ENCODE data around the gene UHMK1. TPM values are rescaled to one million over a fixed set of nuclear protein-coding genes. Genes with fewer than 3 reads are reported as not detected.

The UHMK1 gene
- total RNA-seq, 4 donors from 2014 or later, result 36.1 to 56.9 (median 49.2) TPM

GRCh38 chr1:162573136-162573535, 75.5 kb downstream of the UHMK1 start:
- DNase-seq (ENCODE audit: low spot score in 2 of 2), result no peak
- Histone ChIP-seq H3K4me3 (no peak overlapping the region), H3K36me3 (peaks cover 0 to 22% (median 0%) of the 10 kb centered on the region in 3 donors), H3K27me3 (no peaks in the 10 kb centered on the region), H3K27ac (no peak overlapping the region), H3K9me3 (no peaks in the 10 kb centered on the region), H3K4me1 (peaks cover 0 to 44% (median 3%) of the 10 kb centered on the region in 4 donors)
- TF ChIP-seq POLR2A (IDR thresholded peaks at IDR 0.05) (no peak), EP300 (IDR thresholded peaks at IDR 0.05) (no peak), CTCF (IDR thresholded peaks at IDR 0.05) (no peak)
- 83 to 91% methylated on average over 1 of the region's 1 CpG for whole genome bisulfite sequencing, 2 donors

- Histone ChIP-seq H3K36me3 (peaks cover 0 to 57% (median 5%) of the 10 kb centered on the region in 3 donors), H3K4me3 (no peak overlapping the region), H3K9me3 (no peaks in the 10 kb centered on the region), H3K27me3 (no peaks in the 10 kb centered on the region), H3K27ac (peak overlapping the region in 2 of 4 donors; percentile 46 to 69), H3K4me1 (peaks cover 0 to 13% (median 3%) of the 10 kb centered on the region in 4 donors)
- WGBS, 2 donors, result 56 to 63% methylated on average over 4 of the region's 4 CpGs
- peak in 1 of 2 donors; percentile 10 for TF ChIP-seq POLR2A (IDR thresholded peaks at IDR 0.05)
- TF ChIP-seq CTCF (IDR thresholded peaks at IDR 0.05), result no peak
- no peak for TF ChIP-seq EP300 (IDR thresholded peaks at IDR 0.05)
- DNase-seq (ENCODE audit: low spot score in 2 of 2), result no peak
Measured at GRCh38 chr1:162578071-162578700, 80.6 kb downstream of the UHMK1 start.

- Histone ChIP-seq H3K27ac (peak overlapping the region in 2 of 4 donors; percentile 46 to 69), H3K36me3 (peaks cover 0 to 64% (median 5%) of the 10 kb centered on the region in 3 donors), H3K27me3 (no peaks in the 10 kb centered on the region), H3K4me1 (peaks cover 0 to 6% (median 0%) of the 10 kb centered on the region in 4 donors), H3K4me3 (no peak overlapping the region), H3K9me3 (no peaks in the 10 kb centered on the region)
- no peak for TF ChIP-seq POLR2A (IDR thresholded peaks at IDR 0.05)
- TF ChIP-seq EP300 (IDR thresholded peaks at IDR 0.05), result no peak
- TF ChIP-seq CTCF (IDR thresholded peaks at IDR 0.05), result no peak
- WGBS, 2 donors, result 71 to 79% methylated on average over 1 of the region's 1 CpG
- no peak for DNase-seq (ENCODE audit: low spot score in 2 of 2)
Measured at GRCh38 chr1:162578936-162579335, 81.3 kb downstream of the UHMK1 start.

Small RNA genes within 50 kb of the gene (small RNA-seq; reads per million reads assigned to genes)
- gene UQCRBP2, result not detected

Other genes starting within 250 kb of the UHMK1 start
- gene SPATA46, start 121.0 kb upstream of the UHMK1 start, total RNA-seq, result not detected
- gene C1orf226, start 116.1 kb upstream of the UHMK1 start, total RNA-seq, result 1 to 10 TPM; 2.9 to 8.0 (median 4.7) TPM
- gene SH2D1B, start 85.7 kb upstream of the UHMK1 start, total RNA-seq, result not detected
- gene UAP1, start 63.9 kb downstream of the UHMK1 start, total RNA-seq, result 100 to 1,000 TPM in 2 of 4 donors, 10 to 100 TPM in 2; 93.9 to 194 (median 113) TPM
- gene DDR2, start 134.6 kb downstream of the UHMK1 start, total RNA-seq, result 100 to 1,000 TPM in 2 of 4 donors, 10 to 100 TPM in 2; 76.5 to 120 (median 103) TPM